GM12891 (cell line): ENCODE results near the gene TUBAL3.

Experiments
- DNase-seq: peaks from one replicate; pipeline ENCODE4 v3.0.0; 2011; ENCODE audit warnings: low spot score; ENCODE audit not compliant: insufficient read length
- FAIRE-seq: peaks from 2 replicates; lab custom pipeline; 2011; peaks lifted over from hg19 to GRCh38; lab: Jason Lieb, UNC
- PAX5 ChIP-seq: IDR thresholded peaks from 2 replicates; pipeline ENCODE4 v1.6.1; 2011; ENCODE audit warnings: low read length, moderate library complexity, mild to moderate bottlenecking; ENCODE audit not compliant: insufficient read depth, severe bottlenecking
- POLR2A ChIP-seq: IDR thresholded peaks from 2 replicates; pipeline ENCODE4 v1.6.1; 2011; ENCODE audit warnings: low read depth, low read length, control low read depth
- POLR2AphosphoS5 ChIP-seq: IDR thresholded peaks from 2 replicates; pipeline ENCODE4 v1.6.1; 2011; ENCODE audit warnings: low read depth, low read length, control low read depth
- POU2F2 ChIP-seq: IDR thresholded peaks from 2 replicates; pipeline ENCODE4 v1.6.1; 2011; ENCODE audit warnings: low read depth, mild to moderate bottlenecking, control low read depth, low read length, moderate library complexity
- SPI1 ChIP-seq: IDR thresholded peaks from 2 replicates; pipeline ENCODE4 v1.6.1; 2011; ENCODE audit warnings: low read depth, low read length, control low read depth
- TAF1 ChIP-seq: IDR thresholded peaks from 2 replicates; pipeline ENCODE4 v1.6.1; 2011; ENCODE audit warnings: low read depth, low read length, control low read depth

Gene TUBAL3

DNA sequence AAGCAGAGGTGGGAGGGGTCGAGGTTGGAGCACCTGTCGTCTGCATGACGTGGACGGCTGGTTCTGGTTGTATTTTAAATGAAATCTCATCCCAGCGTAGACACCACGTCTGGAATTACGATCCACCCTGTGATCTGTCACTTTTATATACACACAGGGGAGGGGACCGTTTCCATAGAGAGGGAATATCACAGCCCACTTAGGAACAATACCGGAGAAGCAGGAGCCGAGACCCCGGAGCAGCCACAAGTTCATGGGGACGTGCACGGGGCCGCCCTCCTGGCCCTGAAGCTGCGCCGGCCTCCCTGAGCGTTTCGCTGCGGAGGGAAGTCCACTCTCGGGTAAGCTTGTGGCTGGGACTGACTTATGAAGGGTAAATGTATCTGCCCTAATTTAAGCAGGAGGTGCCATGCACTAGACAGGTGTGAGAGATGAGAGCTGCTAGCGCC is 39.7 kb downstream of the TUBAL3 start, which contains the start of gene UCN3:
Gene UCN3, plus strand, starts transcription at position 77 of the 449 bp plus-strand sequence. CDS start 8,755 bp downstream, outside the sequence.
- no peak for DNase-seq
- TF ChIP-seq POLR2A: no peak
- no peak for TF ChIP-seq SPI1
- no peak for TF ChIP-seq TAF1
- TF ChIP-seq POLR2AphosphoS5: no peak
- no peak for TF ChIP-seq POU2F2
- no peak for TF ChIP-seq PAX5
- no peak for FAIRE-seq

DNA sequence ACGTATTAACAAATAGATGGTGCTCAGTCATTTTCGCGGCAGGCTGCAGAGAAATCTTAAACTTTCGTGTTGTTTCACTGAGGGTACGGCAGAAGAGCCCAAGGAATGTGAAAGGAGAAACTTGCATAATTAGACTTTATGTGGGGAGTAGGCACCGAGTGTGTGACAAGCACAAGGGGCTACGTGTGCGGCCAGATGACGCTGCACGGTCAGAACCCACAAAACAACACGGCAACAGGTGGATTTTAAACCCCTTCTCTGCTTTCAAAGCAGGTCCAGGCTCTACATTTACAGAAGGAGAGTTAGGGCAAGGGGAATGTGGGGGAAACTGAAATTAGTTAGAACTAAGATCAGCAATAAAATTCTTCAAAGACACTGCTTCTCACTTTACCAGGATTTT is 40.3 kb downstream of the TUBAL3 start:
- DNase-seq (no peak), FAIRE-seq (no peak)
- no peak for TF ChIP-seq TAF1
- TF ChIP-seq POU2F2: no peak
- no peak for TF ChIP-seq SPI1
- TF ChIP-seq POLR2AphosphoS5: no peak
- no peak for TF ChIP-seq PAX5
- no peak for TF ChIP-seq POLR2A

DNA sequence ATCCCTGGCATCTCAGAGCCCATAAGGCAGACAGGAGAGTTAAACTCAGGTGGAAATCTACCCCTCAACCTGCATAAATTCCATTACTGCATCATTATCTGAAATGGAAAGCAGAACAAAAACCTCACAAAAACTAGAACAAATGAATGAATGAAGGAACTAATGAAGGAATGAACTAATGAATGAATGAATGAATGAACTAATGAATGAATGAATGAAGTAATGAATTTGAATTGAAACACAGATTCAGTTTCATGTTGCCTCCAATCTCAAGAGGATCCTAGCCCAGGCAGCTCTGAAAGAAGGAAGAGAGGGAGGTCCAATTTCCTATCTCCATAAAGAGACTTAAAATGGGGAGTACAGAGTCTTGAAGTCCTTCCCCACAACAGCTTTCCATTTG is 41.8 kb downstream of the TUBAL3 start:
- FAIRE-seq (no peak), DNase-seq (no peak)
- no peak for TF ChIP-seq POLR2A
- TF ChIP-seq TAF1: no peak
- TF ChIP-seq POLR2AphosphoS5: no peak
- no peak for TF ChIP-seq SPI1
- no peak for TF ChIP-seq POU2F2
- no peak for TF ChIP-seq PAX5

DNA sequence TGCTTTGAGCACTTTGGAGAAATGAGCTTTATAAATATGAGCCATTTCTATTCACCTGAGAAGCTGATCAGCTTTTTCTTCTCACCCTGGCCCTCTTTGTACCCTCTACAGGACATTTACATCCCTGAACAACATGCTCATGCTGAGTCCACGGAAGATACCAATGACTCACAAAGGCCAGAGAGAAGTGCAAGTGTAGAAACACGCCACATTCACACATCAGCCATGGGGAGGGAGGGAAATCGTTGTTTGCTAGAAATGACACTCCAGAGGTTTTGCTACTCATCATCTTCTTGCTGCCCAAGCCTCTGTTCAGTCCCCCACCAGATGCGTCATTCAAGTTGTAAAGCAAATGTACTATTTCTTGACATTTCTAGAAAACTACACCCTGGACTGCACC is 42.7 kb downstream of the TUBAL3 start:
- no peak for DNase-seq
- TF ChIP-seq TAF1 (no peak), POLR2A (no peak), POU2F2 (no peak), SPI1 (no peak), PAX5 (no peak), POLR2AphosphoS5 (no peak)
- no peak for FAIRE-seq

- FAIRE-seq (no peak), DNase-seq (no peak)
- TF ChIP-seq SPI1: no peak
- no peak for TF ChIP-seq POLR2AphosphoS5
- TF ChIP-seq POU2F2: no peak
- no peak for TF ChIP-seq PAX5
- no peak for TF ChIP-seq POLR2A
- TF ChIP-seq TAF1: no peak
Measured at GRCh38 chr10:5360318-5360915, 44.2 kb downstream of the TUBAL3 start.

DNA sequence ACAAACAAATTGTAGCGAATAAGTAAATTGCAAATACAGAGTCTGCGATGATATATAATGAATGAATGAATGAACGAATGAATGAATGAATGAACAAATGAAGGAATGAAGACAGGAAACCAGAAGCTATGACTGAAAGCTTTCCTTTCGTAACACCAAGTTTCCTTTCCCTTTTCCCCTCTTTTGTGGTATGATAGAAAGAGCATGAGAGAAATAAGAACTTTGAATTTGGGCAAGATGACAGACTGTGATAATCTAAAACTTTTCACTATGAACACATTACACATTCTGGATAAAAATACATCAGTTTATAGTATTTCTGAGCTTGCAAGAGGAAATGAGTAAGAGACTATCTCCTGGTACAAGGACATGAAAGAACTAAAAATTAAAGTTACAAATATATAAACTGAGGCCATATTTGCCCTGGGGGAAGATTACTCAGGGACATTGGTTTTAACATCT is 48.3 kb downstream of the TUBAL3 start:
- FAIRE-seq: no peak
- no peak for TF ChIP-seq POLR2A
- TF ChIP-seq TAF1: no peak
- no peak for TF ChIP-seq PAX5
- TF ChIP-seq SPI1: no peak
- TF ChIP-seq POLR2AphosphoS5: no peak
- no peak for TF ChIP-seq POU2F2
- DNase-seq: no peak

DNA sequence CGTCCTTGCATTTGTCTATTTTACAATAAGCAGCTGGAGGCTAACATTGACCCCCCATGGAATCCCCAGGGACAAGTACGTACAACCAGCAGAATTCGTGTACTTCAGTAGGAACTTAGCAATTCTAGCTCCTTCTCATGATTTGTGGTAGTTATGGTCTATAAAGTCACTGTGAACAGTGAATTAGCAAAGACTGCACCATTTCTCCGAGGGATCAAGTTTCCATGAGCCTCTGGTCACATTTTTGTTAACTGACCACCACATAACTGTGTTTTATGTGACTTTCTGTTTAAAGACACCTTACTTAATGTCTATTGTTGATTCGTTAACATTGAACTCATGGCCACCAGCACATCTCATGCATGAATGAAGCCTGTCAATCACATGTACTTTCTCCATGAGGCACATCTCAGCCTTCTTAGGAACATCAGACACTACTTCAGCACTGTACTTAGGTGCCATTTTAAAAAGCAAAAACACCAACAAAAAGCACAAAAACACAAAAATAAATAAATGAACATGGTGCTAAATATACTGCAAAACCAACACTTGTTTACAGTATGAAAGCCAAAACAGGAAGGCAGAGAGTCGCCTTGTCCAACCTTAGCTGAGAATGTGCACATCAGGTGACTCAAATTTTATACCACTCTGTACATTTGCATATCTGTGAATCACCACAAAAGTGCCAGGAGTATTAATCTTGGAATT is 48.9 kb downstream of the TUBAL3 start:
- DNase-seq (no peak), FAIRE-seq (no peak)
- TF ChIP-seq SPI1: no peak
- TF ChIP-seq POLR2A: no peak
- TF ChIP-seq POU2F2: no peak
- TF ChIP-seq TAF1: no peak
- no peak for TF ChIP-seq POLR2AphosphoS5

DNA sequence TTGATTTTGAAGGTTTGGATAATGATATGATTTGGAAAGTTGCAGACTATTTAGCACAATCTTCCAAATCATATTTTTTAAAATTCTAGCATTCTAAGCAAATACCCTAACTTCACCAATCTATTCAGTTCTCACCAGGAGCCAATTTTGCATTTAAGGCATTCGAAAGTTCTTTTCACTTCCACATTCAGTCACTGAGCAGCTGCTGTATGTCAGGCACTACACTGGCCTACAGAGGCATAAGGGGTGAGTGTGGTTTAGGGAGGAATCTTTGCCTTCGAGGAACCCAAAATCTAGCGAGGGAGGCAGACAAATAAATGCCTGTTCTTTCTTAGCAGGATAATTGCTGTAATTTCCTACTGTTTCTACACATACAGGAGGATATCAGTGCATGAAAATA is 50.6 kb downstream of the TUBAL3 start:
- DNase-seq: no peak
- TF ChIP-seq SPI1: peak; percentile 35; the same call in 1 of the 2 replicates
- no peak for TF ChIP-seq PAX5
- FAIRE-seq: peak; percentile 50

DNA sequence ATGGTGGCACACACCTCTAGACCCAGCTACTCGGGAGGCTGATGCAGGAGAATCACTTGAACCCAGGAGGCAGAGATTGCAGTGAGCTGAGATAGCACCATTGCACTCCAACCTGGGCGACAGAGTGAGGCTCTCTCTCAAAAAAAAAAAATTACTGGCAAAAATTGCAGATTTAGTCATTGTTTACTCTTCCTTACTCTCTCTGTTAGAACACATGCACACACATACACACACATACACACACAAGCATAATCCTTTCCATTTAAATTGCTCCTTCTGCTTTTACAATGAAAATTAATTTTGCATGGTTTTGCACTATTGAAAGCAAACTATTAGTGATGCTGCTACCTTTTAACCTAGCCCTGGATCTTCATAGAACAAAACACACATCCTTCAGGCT is 55.3 kb downstream of the TUBAL3 start:
- no peak for FAIRE-seq
- TF ChIP-seq PAX5: no peak
- TF ChIP-seq POU2F2: no peak
- TF ChIP-seq POLR2AphosphoS5: no peak
- no peak for TF ChIP-seq TAF1
- no peak for TF ChIP-seq SPI1
- TF ChIP-seq POLR2A: no peak
- no peak for DNase-seq

DNA sequence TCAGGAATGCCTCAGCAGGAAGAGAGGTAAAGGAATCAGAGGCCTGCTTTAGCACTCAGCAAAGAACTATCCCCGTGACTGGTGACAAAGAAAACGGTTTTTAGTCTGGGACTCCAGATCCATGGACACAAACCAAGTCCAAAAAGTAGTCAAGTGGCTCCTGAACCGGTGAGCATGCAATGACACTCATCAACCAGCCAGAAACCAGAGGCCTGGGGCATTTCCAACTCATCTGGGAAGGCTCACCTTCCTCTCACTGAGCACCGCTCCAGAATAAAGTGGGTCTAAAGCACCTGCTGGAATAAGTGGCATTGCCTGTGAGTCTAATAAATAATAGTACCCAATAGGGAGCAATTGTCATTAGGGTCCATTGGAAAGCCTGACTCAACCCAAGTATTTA is 57.7 kb downstream of the TUBAL3 start:
- TF ChIP-seq PAX5 (no peak), POU2F2 (no peak), POLR2A (no peak), POLR2AphosphoS5 (no peak), SPI1 (no peak), TAF1 (no peak)
- no peak for DNase-seq
- FAIRE-seq: no peak
